ENCODE measurements around the gene VCL. TPM values are rescaled to one million over a fixed set of nuclear protein-coding genes. Genes with fewer than 3 reads are reported as not detected.
A peak's percentile ranks its signal among the peaks of the same experiment; 100 is the strongest.

VCL gene
- total RNA-seq, 2 donors from 2014 or later: 97.2 to 285 TPM

GRCh38 chr10:74078037-74078436 lies 80.1 kb downstream of the VCL start:
- intact Hi-C loops (cut with DNase I): no loop called here

DNA sequence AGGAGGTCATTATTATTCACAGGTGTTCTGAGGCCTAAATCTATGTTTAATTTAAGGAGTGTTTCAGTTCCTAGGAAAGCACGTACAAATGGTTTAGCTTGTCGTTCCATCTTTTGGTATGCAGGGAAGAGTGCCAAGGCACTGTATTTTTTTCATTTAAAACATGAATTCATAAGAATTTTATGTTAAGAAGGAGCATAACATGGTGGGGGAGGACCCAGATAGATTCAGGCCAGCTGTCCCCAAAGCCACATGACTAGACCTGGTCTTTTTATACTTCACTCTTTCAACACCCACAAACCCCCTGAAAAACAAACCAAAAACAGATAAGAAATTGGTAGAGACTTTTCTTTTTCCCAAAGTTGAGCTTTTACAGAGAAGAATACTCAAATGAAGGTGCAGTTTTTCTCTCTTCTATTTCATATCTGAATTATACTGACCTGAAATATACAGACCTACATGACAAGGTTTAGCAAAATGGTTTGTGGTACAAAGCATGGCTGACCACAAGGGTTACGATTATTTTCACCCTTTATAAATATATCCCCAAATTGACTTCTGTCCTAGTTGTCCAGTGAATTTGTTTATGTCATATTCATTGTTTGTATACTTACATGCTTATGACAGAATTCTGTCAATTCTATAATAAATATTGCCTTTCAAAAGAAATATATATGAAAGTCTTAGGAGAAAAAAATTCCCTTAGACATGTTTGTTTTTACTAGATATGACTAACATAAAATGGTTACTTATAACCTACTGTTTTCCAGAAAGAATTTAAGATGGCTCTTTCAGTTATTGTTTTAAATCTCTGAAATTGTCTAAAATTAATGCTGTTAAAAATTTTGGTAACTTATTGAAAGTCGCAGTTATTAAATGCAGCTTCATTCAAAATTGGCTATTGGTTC lies 81.4 kb downstream of the VCL start:
- Histone ChIP-seq H3K27ac (no peak overlapping the region), H3K4me3 (no peak overlapping the region), H3K4me1 (replicated peaks) (no peaks in the 10 kb centered on the region), H3K27me3 (replicated peaks; ENCODE audit: insufficient read depth) (no peaks in the 10 kb centered on the region), H3K36me3 (no peaks in the 10 kb centered on the region), H3K9me3 (no peaks in the 10 kb centered on the region)
- intact Hi-C loops (cut with DNase I): no loop called here
- TF ChIP-seq POLR2AphosphoS5 (IDR thresholded peaks at IDR 0.05) (no peak), CTCF (IDR thresholded peaks at IDR 0.05) (no peak), POLR2A (IDR thresholded peaks at IDR 0.05) (no peak)
- DNase-seq (ENCODE audit: low spot score): no peak
- WGBS: 60% methylated on average over 4 of the region's 4 CpGs

More at GRCh38 chr10:74078037-74078436, 80.1 kb downstream of the VCL start:
- DNase-seq (ENCODE audit: low spot score): no peak
- Histone ChIP-seq H3K4me3 (no peak overlapping the region), H3K27ac (no peak overlapping the region), H3K36me3 (no peaks in the 10 kb centered on the region), H3K9me3 (no peaks in the 10 kb centered on the region), H3K4me1 (replicated peaks) (no peaks in the 10 kb centered on the region), H3K27me3 (replicated peaks; ENCODE audit: insufficient read depth) (no peaks in the 10 kb centered on the region)
- TF ChIP-seq POLR2A (IDR thresholded peaks at IDR 0.05): no peak
- no peak for TF ChIP-seq CTCF (IDR thresholded peaks at IDR 0.05)
- TF ChIP-seq POLR2AphosphoS5 (IDR thresholded peaks at IDR 0.05): no peak
- WGBS: 91% methylated on average over 1 of the region's 1 CpG

DNA sequence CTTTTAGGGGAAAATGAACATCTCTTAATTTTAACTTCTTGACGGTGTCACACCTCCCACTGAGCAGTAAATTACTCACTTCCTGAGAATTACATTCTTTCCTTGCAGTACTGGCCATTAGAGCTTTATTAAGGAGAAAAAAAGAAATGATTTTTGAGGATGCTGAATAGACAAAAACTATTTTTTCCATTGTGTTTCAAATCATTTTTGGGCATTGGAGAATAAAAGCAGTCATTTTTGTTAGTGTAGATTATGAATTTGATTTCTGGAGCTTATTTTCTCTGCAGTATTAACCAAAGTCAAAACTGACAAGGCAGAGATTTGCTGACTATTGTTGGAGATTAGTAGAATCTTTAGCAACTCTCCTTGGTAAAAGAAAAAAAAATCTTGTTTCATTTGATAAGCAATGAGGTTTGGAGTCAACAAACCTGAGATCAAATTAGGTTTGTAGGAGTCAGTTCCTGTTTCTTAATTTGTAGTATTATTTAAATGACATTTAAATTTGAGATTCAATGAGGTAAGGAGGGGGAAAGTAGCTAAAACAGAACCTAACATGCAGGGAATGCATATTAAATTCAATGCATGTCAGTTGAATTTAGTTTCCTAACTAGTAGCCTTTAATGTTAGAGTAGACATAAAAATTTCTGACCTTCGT lies 82.1 kb downstream of the VCL start:
- Histone ChIP-seq H3K4me3 (no peak overlapping the region), H3K4me1 (replicated peaks) (no peaks in the 10 kb centered on the region), H3K27ac (no peak overlapping the region), H3K9me3 (no peaks in the 10 kb centered on the region), H3K27me3 (replicated peaks; ENCODE audit: insufficient read depth) (no peaks in the 10 kb centered on the region), H3K36me3 (no peaks in the 10 kb centered on the region)
- intact Hi-C loops (cut with DNase I): loop anchor here (5.0 kb wide), 3 partner anchors 78 to 193 kb away; no protein-coding TSS in a partner anchor
- 55% methylated on average over 2 of the region's 2 CpGs for WGBS
- TF ChIP-seq POLR2A (IDR thresholded peaks at IDR 0.05): no peak
- TF ChIP-seq POLR2AphosphoS5 (IDR thresholded peaks at IDR 0.05): no peak
- no peak for DNase-seq (ENCODE audit: low spot score)

- DNase-seq (ENCODE audit: low spot score): peak; percentile 16
- WGBS: 42% methylated on average over 4 of the region's 4 CpGs
- TF ChIP-seq CTCF (IDR thresholded peaks at IDR 0.05): peak; percentile 18 to 69 (median 48)
- no peak for TF ChIP-seq POLR2AphosphoS5 (IDR thresholded peaks at IDR 0.05)
- no peak for TF ChIP-seq POLR2A (IDR thresholded peaks at IDR 0.05)
- Histone ChIP-seq H3K27me3 (replicated peaks; ENCODE audit: insufficient read depth) (no peaks in the 10 kb centered on the region), H3K27ac (no peak overlapping the region), H3K4me3 (no peak overlapping the region), H3K9me3 (no peaks in the 10 kb centered on the region), H3K4me1 (replicated peaks) (no peaks in the 10 kb centered on the region), H3K36me3 (no peaks in the 10 kb centered on the region)
- intact Hi-C loops (cut with DNase I): loop anchor here (5.0 kb wide), 3 partner anchors 79 to 194 kb away; no protein-coding TSS in a partner anchor
These were observed 83.4 kb downstream of the VCL start for GRCh38 chr10:74081192-74081803.
